ENCODE data around the gene GBE1. TPM values are rescaled to one million over a fixed set of nuclear protein-coding genes. Genes with fewer than 3 reads are reported as not detected.

Gene GBE1
- total RNA-seq, 2 donors from 2014 or later = 8.4 to 12.3 TPM

DNA sequence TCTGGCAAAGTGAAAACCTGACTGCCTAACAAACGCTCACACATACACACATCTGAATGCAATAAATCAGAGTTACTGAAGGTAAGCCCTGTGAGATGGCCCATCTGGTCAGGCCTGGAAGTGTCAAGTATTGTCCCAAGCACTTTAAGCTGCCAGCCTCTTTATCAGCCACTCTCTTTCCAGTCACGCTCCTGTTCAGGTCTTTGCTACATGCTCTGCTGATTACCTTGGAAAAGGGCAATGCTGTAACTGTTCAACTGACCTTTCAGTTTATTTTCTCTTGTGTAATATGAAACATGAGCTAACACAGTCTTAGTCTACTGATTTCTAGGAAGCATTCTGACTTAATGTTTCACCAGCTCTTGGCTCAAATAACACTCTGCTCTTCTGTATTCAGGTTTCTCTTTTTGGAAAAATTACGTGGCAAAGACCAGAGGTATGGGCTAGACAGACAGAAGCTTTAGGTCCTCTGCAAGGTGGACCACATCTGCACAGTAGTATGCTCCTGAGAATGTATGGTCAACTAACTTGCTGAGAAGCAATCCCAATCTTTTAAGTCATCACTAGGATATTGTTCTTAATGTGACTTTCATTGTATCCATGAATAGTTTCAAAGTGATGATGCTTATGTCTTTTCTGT, 44.5 kb downstream of the GBE1 start:
- no peaks in the 10 kb centered on the region for H3K4me1 Mint-ChIP-seq
- H3K4me3 ChIP-seq (ENCODE audit: low read length) = no peak overlapping the region
- TF ChIP-seq, protein P1, sequence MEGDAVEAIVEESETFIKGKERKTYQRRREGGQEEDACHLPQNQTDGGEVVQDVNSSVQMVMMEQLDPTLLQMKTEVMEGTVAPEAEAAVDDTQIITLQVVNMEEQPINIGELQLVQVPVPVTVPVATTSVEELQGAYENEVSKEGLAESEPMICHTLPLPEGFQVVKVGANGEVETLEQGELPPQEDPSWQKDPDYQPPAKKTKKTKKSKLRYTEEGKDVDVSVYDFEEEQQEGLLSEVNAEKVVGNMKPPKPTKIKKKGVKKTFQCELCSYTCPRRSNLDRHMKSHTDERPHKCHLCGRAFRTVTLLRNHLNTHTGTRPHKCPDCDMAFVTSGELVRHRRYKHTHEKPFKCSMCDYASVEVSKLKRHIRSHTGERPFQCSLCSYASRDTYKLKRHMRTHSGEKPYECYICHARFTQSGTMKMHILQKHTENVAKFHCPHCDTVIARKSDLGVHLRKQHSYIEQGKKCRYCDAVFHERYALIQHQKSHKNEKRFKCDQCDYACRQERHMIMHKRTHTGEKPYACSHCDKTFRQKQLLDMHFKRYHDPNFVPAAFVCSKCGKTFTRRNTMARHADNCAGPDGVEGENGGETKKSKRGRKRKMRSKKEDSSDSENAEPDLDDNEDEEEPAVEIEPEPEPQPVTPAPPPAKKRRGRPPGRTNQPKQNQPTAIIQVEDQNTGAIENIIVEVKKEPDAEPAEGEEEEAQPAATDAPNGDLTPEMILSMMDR (conservative IDR thresholded peaks at IDR 0.05) = no peak
- no peaks in the 10 kb centered on the region for H3K36me3 Mint-ChIP-seq (ENCODE audit: low read depth)
- WGBS, 2 experiments (ENCODE audit: insufficient coverage in 1 of 2, insufficient read length in 1 of 2) = 85 to 93% methylated on average over 2 to 3 of the region's 3 CpGs
- no peaks in the 10 kb centered on the region for H3K27me3 ChIP-seq (ENCODE audit: control insufficient read depth, insufficient read depth, low read length, poor library complexity, severe bottlenecking)
- H3K27me3 Mint-ChIP-seq (ENCODE audit: insufficient read depth) = no peaks in the 10 kb centered on the region
- H3K9ac ChIP-seq (ENCODE audit: extremely low read depth, low read length, poor library complexity, severe bottlenecking) = no peak overlapping the region
- H3K9me3 ChIP-seq (ENCODE audit: control insufficient read depth, low read length) = no peaks in the 10 kb centered on the region
- H3K36me3 ChIP-seq (ENCODE audit: control insufficient read depth, insufficient read depth, low read length) = no peaks in the 10 kb centered on the region
- H3K27ac Mint-ChIP-seq = no peak overlapping the region
- no peak overlapping the region for H3K4me3 Mint-ChIP-seq
- no peak for DNase-seq
- no peaks in the 10 kb centered on the region for H3K4me1 ChIP-seq (ENCODE audit: control insufficient read depth, insufficient read depth, low read length)
- no peaks in the 10 kb centered on the region for H3K9me3 Mint-ChIP-seq
- no peak overlapping the region for H3K27ac ChIP-seq (ENCODE audit: low read depth, low read length)

DNA sequence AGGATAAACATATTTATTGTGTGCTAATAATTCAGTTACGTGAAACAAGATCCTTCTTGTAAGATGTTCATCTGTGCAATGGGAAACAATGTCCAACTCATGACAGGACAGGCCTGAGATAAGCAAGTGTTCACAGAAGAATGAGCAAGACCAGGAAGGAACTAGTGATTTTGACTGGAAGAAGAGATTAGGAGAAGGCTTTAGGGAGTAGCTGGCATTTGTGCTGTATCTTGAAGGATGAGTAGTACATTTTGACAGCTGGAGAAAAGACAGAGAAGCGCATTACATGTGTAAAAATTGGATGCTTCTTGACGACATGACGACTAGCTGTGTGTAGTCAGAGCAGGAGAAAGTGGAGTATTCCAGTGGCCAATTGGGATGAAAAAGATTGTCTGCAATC, 48.4 kb downstream of the GBE1 start:
- Histone ChIP-seq H3K36me3 (ENCODE audit: control insufficient read depth, insufficient read depth, low read length) (no peaks in the 10 kb centered on the region), H3K27me3 (ENCODE audit: control insufficient read depth, insufficient read depth, low read length, poor library complexity, severe bottlenecking) (no peaks in the 10 kb centered on the region), H3K4me1 (ENCODE audit: control insufficient read depth, insufficient read depth, low read length) (no peaks in the 10 kb centered on the region), H3K4me3 (ENCODE audit: low read length) (no peak overlapping the region), H3K9ac (ENCODE audit: extremely low read depth, low read length, poor library complexity, severe bottlenecking) (no peak overlapping the region), H3K9me3 (ENCODE audit: control insufficient read depth, low read length) (no peaks in the 10 kb centered on the region), H3K27ac (ENCODE audit: low read depth, low read length) (no peak overlapping the region)
- H3K27me3 Mint-ChIP-seq (ENCODE audit: insufficient read depth) = no peaks in the 10 kb centered on the region
- TF ChIP-seq, protein P1 (conservative IDR thresholded peaks at IDR 0.05) = no peak
- no peak for DNase-seq
- H3K27ac Mint-ChIP-seq = no peak overlapping the region
- H3K36me3 Mint-ChIP-seq (ENCODE audit: low read depth) = no peaks in the 10 kb centered on the region
- H3K4me1 Mint-ChIP-seq = no peaks in the 10 kb centered on the region
- no peak overlapping the region for H3K4me3 Mint-ChIP-seq
- 93 to 95% methylated on average over 3 to 4 of the region's 4 CpGs for WGBS, 2 experiments (ENCODE audit: insufficient coverage in 1 of 2, insufficient read length in 1 of 2)
- no peaks in the 10 kb centered on the region for H3K9me3 Mint-ChIP-seq

DNA sequence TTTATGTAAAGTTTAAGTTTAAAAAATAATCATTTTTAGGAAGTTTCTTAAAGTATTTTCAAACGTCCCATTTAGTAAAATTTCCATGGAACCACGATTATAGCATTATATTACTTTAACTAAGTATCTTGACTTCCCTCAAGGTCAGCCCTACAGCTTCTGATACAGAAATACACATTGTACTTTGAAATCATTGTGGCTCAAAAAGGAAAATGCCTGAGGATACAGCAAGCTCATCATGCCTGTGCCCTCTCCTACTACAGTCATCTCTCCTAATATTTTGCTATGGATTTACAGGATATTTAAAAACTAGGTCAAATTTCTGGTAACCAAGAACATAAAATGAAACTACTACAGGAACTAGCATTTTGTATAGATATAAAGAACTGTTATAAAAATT, 51.8 kb downstream of the GBE1 start:
- no peaks in the 10 kb centered on the region for H3K9me3 Mint-ChIP-seq
- H3K9me3 ChIP-seq (ENCODE audit: control insufficient read depth, low read length) = no peaks in the 10 kb centered on the region
- H3K36me3 Mint-ChIP-seq (ENCODE audit: low read depth) = no peaks in the 10 kb centered on the region
- H3K36me3 ChIP-seq (ENCODE audit: control insufficient read depth, insufficient read depth, low read length) = no peaks in the 10 kb centered on the region
- no peaks in the 10 kb centered on the region for H3K27me3 ChIP-seq (ENCODE audit: control insufficient read depth, insufficient read depth, low read length, poor library complexity, severe bottlenecking)
- 88% methylated on average over 2 of the region's 2 CpGs; no CpG with 5 or more reads in 1 of the 2 experiments for WGBS, 2 experiments (ENCODE audit: insufficient coverage in 1 of 2, insufficient read length in 1 of 2)
- no peaks in the 10 kb centered on the region for H3K27me3 Mint-ChIP-seq (ENCODE audit: insufficient read depth)
- TF ChIP-seq, protein P1 (conservative IDR thresholded peaks at IDR 0.05) = no peak
- H3K4me1 Mint-ChIP-seq = no peaks in the 10 kb centered on the region
- no peak overlapping the region for H3K27ac Mint-ChIP-seq
- H3K4me1 ChIP-seq (ENCODE audit: control insufficient read depth, insufficient read depth, low read length) = no peaks in the 10 kb centered on the region
- H3K9ac ChIP-seq (ENCODE audit: extremely low read depth, low read length, poor library complexity, severe bottlenecking) = no peak overlapping the region
- no peak overlapping the region for H3K4me3 Mint-ChIP-seq
- H3K27ac ChIP-seq (ENCODE audit: low read depth, low read length) = no peak overlapping the region
- DNase-seq = no peak
- no peak overlapping the region for H3K4me3 ChIP-seq (ENCODE audit: low read length)

Measured in endodermal cell (in vitro differentiated cells).